Ascending aorta (tissue), 2 donors: Measurements from ENCODE around the gene HYAL4. TPM values are rescaled to one million over a fixed set of nuclear protein-coding genes. Genes with fewer than 3 reads are reported as not detected.

ENCODE experiments used
- DNase-seq, 2 donors: peaks; one replicate each; pipeline ENCODE4 v3.0.0-alpha.2; 2019; ENCODE audit warnings: low spot score in 2 of 2
- H3K27ac ChIP-seq, 2 donors: fragments of 200-600 bp; sonication (generic); one replicate each; pipeline ENCODE4 v1.5.1; 2016 to 2017; ENCODE audit warnings: mild to moderate bottlenecking in 1 of 2
- H3K27me3 ChIP-seq: fragments of 200-600 bp; sonication (generic); one replicate; pipeline ENCODE4 v1.5.1; 2017
- H3K36me3 ChIP-seq, 2 donors: fragments of 200-600 bp; sonication (generic); one replicate each; pipeline ENCODE4 v1.5.1; 2016
- H3K4me1 ChIP-seq, 2 donors: fragments of 200-600 bp; sonication (generic); one replicate each; pipeline ENCODE4 v1.5.1; 2016 to 2017; ENCODE audit warnings: mild to moderate bottlenecking in 1 of 2
- H3K4me3 ChIP-seq, 2 donors: fragments of 200-600 bp; sonication (generic); one replicate each; pipeline ENCODE4 v1.5.1; 2016 to 2017; ENCODE audit warnings: mild to moderate bottlenecking in 1 of 2
- H3K9me3 ChIP-seq, 2 donors: fragments of 200-600 bp; sonication (generic); one replicate each; pipeline ENCODE4 v1.5.1; 2016
- CTCF ChIP-seq, 3 experiments: fragments of 200-600 bp in 2 of 3; fragments of 450-650 bp in 1 of 3; sonication (generic) in 2 of 3; IDR thresholded peaks; one replicate each; pipeline ENCODE4 v1.5.1; 2016 to 2019; ENCODE audit warnings: antibody characterized with exemption in 3 of 3, mild to moderate bottlenecking in 1 of 3, moderate library complexity in 1 of 3
- intact Hi-C: fragments of 100-400 bp; cut with DNase I; formaldehyde crosslinking; loops from one replicate; pipeline ENCODE4 v1.15.1; 2023
- total RNA-seq: library from RNA; depleted of rRNA; stranded (reverse); fragments of >200 nt; gene quantifications from one replicate; pipeline ENCODE4 v1.1.0, GENCODE V29; 2016

Gene HYAL4
- total RNA-seq, 1 donor from 2014 or later: not detected

- no peak for TF ChIP-seq CTCF (IDR thresholded peaks at IDR 0.05)
- no peaks in the 10 kb centered on the region for H3K27me3 ChIP-seq
- intact Hi-C loops: no loop called here
Measured at GRCh38 chr7:123905714-123906113, 60.7 kb downstream of the HYAL4 start.

GRCh38 chr7:123916240-123916724, 71.3 kb downstream of the HYAL4 start:
- no peak for DNase-seq
- Histone ChIP-seq H3K36me3 (no peaks in the 10 kb centered on the region), H3K4me3 (no peak overlapping the region), H3K9me3 (no peaks in the 10 kb centered on the region), H3K27me3 (no peaks in the 10 kb centered on the region), H3K27ac (no peak overlapping the region), H3K4me1 (no peaks in the 10 kb centered on the region)
- intact Hi-C loops: no loop called here
- TF ChIP-seq CTCF (IDR thresholded peaks at IDR 0.05): peak in 1 of 3 experiments; percentile 14

More at GRCh38 chr7:123905714-123906113, 60.7 kb downstream of the HYAL4 start:
- Histone ChIP-seq H3K36me3 (no peaks in the 10 kb centered on the region), H3K4me3 (no peak overlapping the region), H3K9me3 (no peaks in the 10 kb centered on the region), H3K4me1 (no peaks in the 10 kb centered on the region), H3K27ac (no peak overlapping the region)
- no peak for DNase-seq

GRCh38 chr7:123917878-123918277, 72.9 kb downstream of the HYAL4 start:
- intact Hi-C loops: no loop called here
- no peak for DNase-seq
- no peaks in the 10 kb centered on the region for H3K27me3 ChIP-seq
- no peaks in the 10 kb centered on the region for H3K36me3 ChIP-seq
- no peak overlapping the region for H3K27ac ChIP-seq
- H3K4me3 ChIP-seq: no peak overlapping the region
- H3K4me1 ChIP-seq: no peaks in the 10 kb centered on the region
- no peaks in the 10 kb centered on the region for H3K9me3 ChIP-seq
- TF ChIP-seq CTCF (IDR thresholded peaks at IDR 0.05): no peak

DNA sequence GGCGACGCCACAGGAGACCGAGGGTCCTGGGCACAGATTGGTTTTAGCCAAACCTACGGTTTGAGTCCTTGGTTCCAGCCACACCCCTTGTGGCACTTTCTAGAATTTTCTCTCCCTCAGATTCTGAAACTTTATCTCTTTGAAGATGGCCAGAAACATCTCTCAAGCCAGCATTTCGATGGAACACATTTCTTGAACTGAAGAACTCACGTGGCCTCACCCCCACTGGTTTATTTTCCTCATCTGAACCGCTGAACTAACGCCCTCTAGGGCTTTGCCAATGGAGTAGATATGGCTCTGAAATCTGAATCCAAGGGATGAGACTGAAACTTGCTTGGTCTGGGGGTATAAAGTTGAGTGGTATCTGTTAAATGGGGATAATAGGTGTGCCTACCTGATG, 73.3 kb downstream of the HYAL4 start:
- TF ChIP-seq CTCF (IDR thresholded peaks at IDR 0.05): no peak
- H3K36me3 ChIP-seq: no peaks in the 10 kb centered on the region
- H3K4me3 ChIP-seq: no peak overlapping the region
- H3K4me1 ChIP-seq: no peaks in the 10 kb centered on the region
- no peak for DNase-seq
- no peak overlapping the region for H3K27ac ChIP-seq
- H3K9me3 ChIP-seq: no peaks in the 10 kb centered on the region
- H3K27me3 ChIP-seq: no peaks in the 10 kb centered on the region
- intact Hi-C loops: no loop called here

- no peaks in the 10 kb centered on the region for H3K4me1 ChIP-seq
- H3K9me3 ChIP-seq: no peaks in the 10 kb centered on the region
- H3K27me3 ChIP-seq: no peaks in the 10 kb centered on the region
- no peak for DNase-seq
- H3K36me3 ChIP-seq: no peaks in the 10 kb centered on the region
- no peak overlapping the region for H3K27ac ChIP-seq
- no peak overlapping the region for H3K4me3 ChIP-seq
- no peak for TF ChIP-seq CTCF (IDR thresholded peaks at IDR 0.05)
- intact Hi-C loops: no loop called here
Measured at GRCh38 chr7:123923599-123923998, 78.6 kb downstream of the HYAL4 start.

DNA sequence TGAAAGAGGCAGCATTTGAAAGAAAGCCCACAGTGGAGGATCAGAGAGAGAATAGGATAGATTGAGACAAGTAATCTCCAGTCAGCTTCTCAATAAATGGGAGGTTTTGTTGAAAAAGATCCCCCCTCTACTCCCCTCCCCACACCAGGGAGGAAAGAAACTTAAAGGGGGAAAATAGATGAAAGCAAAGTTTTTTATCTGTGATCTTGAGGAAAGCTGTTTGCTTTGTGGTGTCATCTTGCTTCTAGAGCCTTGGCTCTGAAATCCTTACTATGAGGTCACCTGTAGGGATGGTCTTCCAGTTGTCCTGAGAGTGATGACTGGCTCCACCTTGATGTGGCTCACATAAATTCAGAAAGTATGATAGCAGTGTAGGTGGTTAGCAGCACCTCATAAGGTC, 80.0 kb downstream of the HYAL4 start, which contains the start of gene SPAM1:
TSS of gene SPAM1 (plus strand) at position 301 of the 400 bp plus-strand sequence. CDS start 28,330 bp downstream, outside the sequence.
- no peak within 1 kb of the TSS for H3K4me3 ChIP-seq
- TF ChIP-seq CTCF (IDR thresholded peaks at IDR 0.05): no peak
- H3K27ac ChIP-seq: no peak within 1 kb of the TSS
- H3K9me3 ChIP-seq: no peaks in the 10 kb centered on the region
- intact Hi-C loops: no loop called here
- no peaks in the 10 kb centered on the region for H3K36me3 ChIP-seq
- H3K4me1 ChIP-seq: no peaks in the 10 kb centered on the region
- H3K27me3 ChIP-seq: no peaks in the 10 kb centered on the region
- no peak for DNase-seq
